Sigmoid colon (tissue), 7 donors: ENCODE measurements around the gene FUT8. TPM values are rescaled to one million over a fixed set of nuclear protein-coding genes. Genes with fewer than 3 reads are reported as not detected.

ENCODE experiments used
- DNase-seq: peaks from one replicate; pipeline ENCODE4 v3.0.0-alpha.2; 2019
- H3K27ac ChIP-seq, 4 donors: fragments of 200-600 bp; sonication (generic); one replicate each; pipeline ENCODE4 v1.5.1; 2016 to 2019; ENCODE audit warnings: mild to moderate bottlenecking in 1 of 4
- H3K27me3 ChIP-seq, 3 donors: fragments of 200-600 bp; sonication (generic); one replicate each; pipeline ENCODE4 v1.5.1; 2019; ENCODE audit warnings: mild to moderate bottlenecking in 1 of 3
- H3K36me3 ChIP-seq, 4 donors: fragments of 200-600 bp; sonication (generic); one replicate each; pipeline ENCODE4 v1.5.1; 2016 to 2019
- H3K4me1 ChIP-seq, 4 donors: fragments of 200-600 bp; sonication (generic); one replicate each; pipeline ENCODE4 v1.5.1; 2017 to 2019
- H3K4me3 ChIP-seq, 4 donors: fragments of 200-600 bp; sonication (generic); one replicate each; pipeline ENCODE4 v1.5.1; 2017 to 2019; ENCODE audit warnings: mild to moderate bottlenecking in 2 of 4, moderate library complexity in 1 of 4
- H3K9me3 ChIP-seq, 4 donors: fragments of 200-600 bp in 3 of 4; sonication (generic) in 3 of 4; one replicate each; pipeline versions ENCODE4 v1.5.1 to v1.6.1; 2013 to 2019
- EP300 ChIP-seq, 4 donors: sonication (generic); formaldehyde crosslinking; IDR thresholded peaks; one replicate each; pipeline ENCODE4 v1.6.1; 2017; ENCODE audit warnings: antibody characterized with exemption in 4 of 4
- POLR2A ChIP-seq, 2 donors: fragments of 450-650 bp; IDR thresholded peaks; one replicate each; pipeline ENCODE4 v1.6.1; 2016; ENCODE audit warnings: antibody characterized with exemption in 2 of 2, mild to moderate bottlenecking in 2 of 2, moderate library complexity in 2 of 2
- POLR2AphosphoS5 ChIP-seq, 4 donors: sonication (generic); formaldehyde crosslinking; IDR thresholded peaks; one replicate each; pipeline ENCODE4 v1.6.1; 2017; ENCODE audit warnings: antibody characterized with exemption in 4 of 4
- WGBS, 2 donors: extraction: QIAGEN DNeasy Blood & Tissue Kit; methylation state at CpG; one replicate each; pipeline ENCODE4 v1.1.7; 2013; 5-methylcytosine and 5-hydroxymethylcytosine counted together
- intact Hi-C: fragments of 100-400 bp; cut with DNase I; formaldehyde crosslinking; loops from one replicate; pipeline ENCODE4 v1.15.1; 2023
- polyA plus RNA-seq, 3 donors: library from polyadenylated mRNA; stranded (reverse); fragments of 200-250 nt; gene quantifications; one replicate each; pipeline ENCODE4 v1.2.3, GENCODE V29; 2013
- total RNA-seq, 4 donors: library from RNA; depleted of rRNA; stranded (reverse); fragments of >200 nt; gene quantifications; one replicate each; pipeline ENCODE4 v1.1.0, GENCODE V29; 2016
- TF ChIP-seq, protein P1 (sequence below), 4 experiments: fragments of 450-650 bp in 3 of 4; fragments of 200-600 bp in 1 of 4; IDR thresholded peaks; one replicate each; pipeline ENCODE4 v1.5.1; 2016 to 2019; ENCODE audit warnings: antibody characterized with exemption in 4 of 4, mild to moderate bottlenecking in 3 of 4, moderate library complexity in 2 of 4
- donor health status: healthy with polysubstance abuse.
- donor health status: Bipolar disorder and iron deficiency.
- donor health status: healthy.

FUT8 gene
- total and polyA plus RNA-seq, 7 donors = 2.5 to 53.9 (median 22.0) TPM

- 59 to 96% methylated on average over 2 of the region's 2 CpGs for WGBS, 2 donors
- intact Hi-C loops = no loop called here
These were observed 63.9 kb downstream of the FUT8 start for GRCh38 chr14:65476273-65476941.

DNA sequence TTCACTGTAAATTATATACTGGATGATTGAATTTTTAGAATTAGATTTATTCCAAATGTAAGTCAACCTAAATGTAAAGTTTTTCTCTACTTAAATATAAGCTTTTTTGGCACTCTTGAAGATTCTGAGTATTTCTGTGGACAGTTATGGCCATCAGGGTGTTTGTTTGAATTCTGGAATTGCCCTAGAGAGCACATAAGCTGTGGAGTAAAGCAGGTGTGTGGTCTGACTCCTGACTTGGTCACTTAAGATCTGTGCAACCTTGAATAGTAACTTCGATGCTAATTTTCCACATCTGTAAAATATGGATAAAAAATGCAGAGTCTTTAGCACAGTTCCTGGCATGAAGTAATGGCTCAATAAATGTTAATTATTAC is 64.4 kb downstream of the FUT8 start:
- intact Hi-C loops = no loop called here
- Histone ChIP-seq H3K4me1 (peaks cover 0 to 8% (median 4%) of the 10 kb centered on the region in 4 donors), H3K27me3 (no peaks in the 10 kb centered on the region), H3K4me3 (no peak overlapping the region), H3K36me3 (no peaks in the 10 kb centered on the region), H3K9me3 (no peaks in the 10 kb centered on the region), H3K27ac (no peak overlapping the region)
- WGBS, 2 donors = 93 to 97% methylated on average over 1 of the region's 1 CpG
- DNase-seq = no peak
- TF ChIP-seq EP300 (IDR thresholded peaks at IDR 0.05) (no peak), POLR2A (IDR thresholded peaks at IDR 0.05) (no peak), POLR2AphosphoS5 (IDR thresholded peaks at IDR 0.05) (no peak)
- TF ChIP-seq, protein P1, sequence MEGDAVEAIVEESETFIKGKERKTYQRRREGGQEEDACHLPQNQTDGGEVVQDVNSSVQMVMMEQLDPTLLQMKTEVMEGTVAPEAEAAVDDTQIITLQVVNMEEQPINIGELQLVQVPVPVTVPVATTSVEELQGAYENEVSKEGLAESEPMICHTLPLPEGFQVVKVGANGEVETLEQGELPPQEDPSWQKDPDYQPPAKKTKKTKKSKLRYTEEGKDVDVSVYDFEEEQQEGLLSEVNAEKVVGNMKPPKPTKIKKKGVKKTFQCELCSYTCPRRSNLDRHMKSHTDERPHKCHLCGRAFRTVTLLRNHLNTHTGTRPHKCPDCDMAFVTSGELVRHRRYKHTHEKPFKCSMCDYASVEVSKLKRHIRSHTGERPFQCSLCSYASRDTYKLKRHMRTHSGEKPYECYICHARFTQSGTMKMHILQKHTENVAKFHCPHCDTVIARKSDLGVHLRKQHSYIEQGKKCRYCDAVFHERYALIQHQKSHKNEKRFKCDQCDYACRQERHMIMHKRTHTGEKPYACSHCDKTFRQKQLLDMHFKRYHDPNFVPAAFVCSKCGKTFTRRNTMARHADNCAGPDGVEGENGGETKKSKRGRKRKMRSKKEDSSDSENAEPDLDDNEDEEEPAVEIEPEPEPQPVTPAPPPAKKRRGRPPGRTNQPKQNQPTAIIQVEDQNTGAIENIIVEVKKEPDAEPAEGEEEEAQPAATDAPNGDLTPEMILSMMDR (IDR thresholded peaks at IDR 0.05) = no peak

More at GRCh38 chr14:65476273-65476941, 63.9 kb downstream of the FUT8 start:
- Histone ChIP-seq H3K27me3 (no peaks in the 10 kb centered on the region), H3K4me1 (peaks cover 0 to 8% (median 4%) of the 10 kb centered on the region in 4 donors), H3K36me3 (no peaks in the 10 kb centered on the region), H3K4me3 (no peak overlapping the region), H3K27ac (no peak overlapping the region), H3K9me3 (no peaks in the 10 kb centered on the region)
- no peak for TF ChIP-seq POLR2AphosphoS5 (IDR thresholded peaks at IDR 0.05)
- TF ChIP-seq, protein P1 (IDR thresholded peaks at IDR 0.05) = no peak
- no peak for TF ChIP-seq POLR2A (IDR thresholded peaks at IDR 0.05)
- TF ChIP-seq EP300 (IDR thresholded peaks at IDR 0.05) = no peak
- DNase-seq = no peak

GRCh38 chr14:65478017-65478416 is 65.5 kb downstream of the FUT8 start:
- TF ChIP-seq POLR2AphosphoS5 (IDR thresholded peaks at IDR 0.05) (no peak), EP300 (IDR thresholded peaks at IDR 0.05) (no peak), POLR2A (IDR thresholded peaks at IDR 0.05) (no peak)
- TF ChIP-seq, protein P1 (IDR thresholded peaks at IDR 0.05) = no peak
- 95 to 98% methylated on average over 4 of the region's 4 CpGs for WGBS, 2 donors
- peaks cover 0 to 16% (median 13%) of the 10 kb centered on the region in 4 donors for H3K4me1 ChIP-seq
- no peak overlapping the region for H3K4me3 ChIP-seq
- no peak for DNase-seq
- intact Hi-C loops = no loop called here
- peak overlapping the region in 1 of 4 donors; percentile 3 for H3K27ac ChIP-seq
- H3K9me3 ChIP-seq = no peaks in the 10 kb centered on the region
- no peaks in the 10 kb centered on the region for H3K36me3 ChIP-seq
- H3K27me3 ChIP-seq = no peaks in the 10 kb centered on the region

DNA sequence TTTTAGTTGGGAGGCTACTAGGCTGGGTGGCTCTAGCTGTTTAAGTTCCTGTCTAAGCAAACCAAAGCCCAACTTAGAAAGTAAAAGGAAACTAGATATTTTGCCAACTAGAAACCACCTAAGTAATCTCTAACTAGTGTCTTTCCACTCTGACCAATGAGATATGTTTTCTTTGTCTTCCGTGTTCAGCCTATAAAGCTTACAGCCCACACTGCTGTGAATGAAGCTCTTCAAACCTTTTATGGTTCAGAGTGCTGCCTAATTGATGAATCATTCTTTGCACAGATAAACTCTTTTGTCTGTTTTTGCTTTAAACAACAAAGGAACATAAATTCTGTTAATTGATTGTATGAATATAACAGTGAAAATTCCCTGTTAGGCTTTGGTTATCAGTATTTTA is 66.1 kb downstream of the FUT8 start:
- H3K9me3 ChIP-seq = no peaks in the 10 kb centered on the region
- no peak for DNase-seq
- no peak overlapping the region for H3K4me3 ChIP-seq
- WGBS, 2 donors = 12 to 38% methylated on average over 1 of the region's 1 CpG
- H3K27ac ChIP-seq = peak overlapping the region in 2 of 4 donors; percentile 3 to 18
- intact Hi-C loops = no loop called here
- H3K27me3 ChIP-seq = no peaks in the 10 kb centered on the region
- TF ChIP-seq EP300 (IDR thresholded peaks at IDR 0.05) = no peak
- TF ChIP-seq, protein P1 (IDR thresholded peaks at IDR 0.05) = no peak
- H3K36me3 ChIP-seq = no peaks in the 10 kb centered on the region
- H3K4me1 ChIP-seq = peaks cover 0 to 17% (median 15%) of the 10 kb centered on the region in 4 donors

- 93 to 100% methylated on average over 2 of the region's 2 CpGs for WGBS, 2 donors
- no peaks in the 10 kb centered on the region for H3K27me3 ChIP-seq
- intact Hi-C loops = no loop called here
- no peaks in the 10 kb centered on the region for H3K36me3 ChIP-seq
- TF ChIP-seq POLR2A (IDR thresholded peaks at IDR 0.05) (no peak), POLR2AphosphoS5 (IDR thresholded peaks at IDR 0.05) (no peak), EP300 (IDR thresholded peaks at IDR 0.05) (no peak)
- TF ChIP-seq, protein P1 (IDR thresholded peaks at IDR 0.05) = no peak
- no peaks in the 10 kb centered on the region for H3K9me3 ChIP-seq
- H3K4me1 ChIP-seq = peaks cover 0 to 17% (median 15%) of the 10 kb centered on the region in 4 donors
- DNase-seq = no peak
- H3K27ac ChIP-seq = no peak overlapping the region
- no peak overlapping the region for H3K4me3 ChIP-seq
These were observed 66.9 kb downstream of the FUT8 start for GRCh38 chr14:65479386-65479785.
